Epithelial cell of proximal tubule (primary cell): ENCODE measurements around the gene INTS3. TPM values are rescaled to one million over a fixed set of nuclear protein-coding genes. Genes with fewer than 3 reads are reported as not detected.

Experiments
- DNase-seq: peaks from one replicate; pipeline ENCODE4 v3.0.0-alpha.2; 2011; ENCODE audit warnings: low read depth
- H3K4me3 ChIP-seq: 2 replicates; pipeline ENCODE4 v1.5.1; 2011; ENCODE audit warnings: low read depth, mild to moderate bottlenecking, low read length
- total RNA-seq: library from RNA; depleted of rRNA; stranded (reverse); fragments of >200 nt; gene quantifications from 2 replicates; pipeline ENCODE4 v1.2.3, GENCODE V29; 2015
- TF ChIP-seq, protein P1 (sequence below): conservative IDR thresholded peaks from 2 replicates; pipeline ENCODE4 v1.5.1; 2012; ENCODE audit warnings: low read depth, mild to moderate bottlenecking, low read length

Gene INTS3
- total RNA-seq, 1 donor from 2014 or later, result 30.3 TPM

DNA sequence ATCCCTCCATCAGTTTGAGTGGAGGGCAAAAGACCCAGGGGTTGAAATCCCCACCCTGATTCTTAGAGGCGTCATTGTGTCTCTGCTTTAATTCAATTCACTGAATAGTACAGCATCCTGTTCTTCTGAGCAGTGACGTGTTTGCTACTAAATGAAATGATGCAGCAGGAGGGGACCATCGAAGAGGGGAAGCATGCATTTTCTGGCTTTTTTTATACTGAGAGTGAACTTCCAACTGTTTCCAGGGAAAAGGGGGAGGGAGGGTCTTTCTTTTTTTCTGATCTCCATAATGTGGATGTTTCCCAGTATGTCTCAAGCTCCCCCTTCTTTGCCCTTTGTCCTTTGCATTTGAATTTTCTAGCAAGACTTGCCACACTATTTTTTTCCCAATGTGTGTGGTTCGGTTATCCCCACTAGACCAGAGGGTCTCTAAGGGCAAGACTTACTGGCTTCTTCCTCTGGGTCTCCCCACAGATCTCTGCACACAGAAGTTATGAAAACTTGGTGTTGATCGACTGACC, 2.7 kb downstream of the INTS3 start:
- no peak for DNase-seq
- no peak overlapping the region for H3K4me3 ChIP-seq
- TF ChIP-seq, protein P1, sequence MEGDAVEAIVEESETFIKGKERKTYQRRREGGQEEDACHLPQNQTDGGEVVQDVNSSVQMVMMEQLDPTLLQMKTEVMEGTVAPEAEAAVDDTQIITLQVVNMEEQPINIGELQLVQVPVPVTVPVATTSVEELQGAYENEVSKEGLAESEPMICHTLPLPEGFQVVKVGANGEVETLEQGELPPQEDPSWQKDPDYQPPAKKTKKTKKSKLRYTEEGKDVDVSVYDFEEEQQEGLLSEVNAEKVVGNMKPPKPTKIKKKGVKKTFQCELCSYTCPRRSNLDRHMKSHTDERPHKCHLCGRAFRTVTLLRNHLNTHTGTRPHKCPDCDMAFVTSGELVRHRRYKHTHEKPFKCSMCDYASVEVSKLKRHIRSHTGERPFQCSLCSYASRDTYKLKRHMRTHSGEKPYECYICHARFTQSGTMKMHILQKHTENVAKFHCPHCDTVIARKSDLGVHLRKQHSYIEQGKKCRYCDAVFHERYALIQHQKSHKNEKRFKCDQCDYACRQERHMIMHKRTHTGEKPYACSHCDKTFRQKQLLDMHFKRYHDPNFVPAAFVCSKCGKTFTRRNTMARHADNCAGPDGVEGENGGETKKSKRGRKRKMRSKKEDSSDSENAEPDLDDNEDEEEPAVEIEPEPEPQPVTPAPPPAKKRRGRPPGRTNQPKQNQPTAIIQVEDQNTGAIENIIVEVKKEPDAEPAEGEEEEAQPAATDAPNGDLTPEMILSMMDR, result no peak

DNA sequence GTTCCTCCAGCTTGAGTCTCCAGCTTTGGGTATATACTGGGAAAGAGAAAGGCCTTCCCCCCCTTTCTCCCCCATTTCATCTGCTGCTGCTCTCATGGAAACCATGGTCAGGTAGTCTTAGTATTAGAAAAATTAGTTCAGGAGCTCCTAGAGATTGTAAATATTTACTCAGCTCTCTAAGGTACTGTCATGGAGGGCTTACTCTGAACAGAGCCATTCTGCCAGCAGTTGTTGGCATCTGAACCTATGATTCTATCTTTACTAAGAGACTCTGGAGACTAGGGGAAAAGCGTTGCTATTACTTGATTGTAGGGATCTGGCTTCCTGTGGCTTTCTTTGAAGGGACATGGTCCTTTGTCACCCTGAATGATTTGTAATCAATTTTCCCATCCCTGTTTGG, 6.1 kb downstream of the INTS3 start:
- H3K4me3 ChIP-seq, result no peak overlapping the region
- TF ChIP-seq, protein P1, result no peak
- no peak for DNase-seq

DNA sequence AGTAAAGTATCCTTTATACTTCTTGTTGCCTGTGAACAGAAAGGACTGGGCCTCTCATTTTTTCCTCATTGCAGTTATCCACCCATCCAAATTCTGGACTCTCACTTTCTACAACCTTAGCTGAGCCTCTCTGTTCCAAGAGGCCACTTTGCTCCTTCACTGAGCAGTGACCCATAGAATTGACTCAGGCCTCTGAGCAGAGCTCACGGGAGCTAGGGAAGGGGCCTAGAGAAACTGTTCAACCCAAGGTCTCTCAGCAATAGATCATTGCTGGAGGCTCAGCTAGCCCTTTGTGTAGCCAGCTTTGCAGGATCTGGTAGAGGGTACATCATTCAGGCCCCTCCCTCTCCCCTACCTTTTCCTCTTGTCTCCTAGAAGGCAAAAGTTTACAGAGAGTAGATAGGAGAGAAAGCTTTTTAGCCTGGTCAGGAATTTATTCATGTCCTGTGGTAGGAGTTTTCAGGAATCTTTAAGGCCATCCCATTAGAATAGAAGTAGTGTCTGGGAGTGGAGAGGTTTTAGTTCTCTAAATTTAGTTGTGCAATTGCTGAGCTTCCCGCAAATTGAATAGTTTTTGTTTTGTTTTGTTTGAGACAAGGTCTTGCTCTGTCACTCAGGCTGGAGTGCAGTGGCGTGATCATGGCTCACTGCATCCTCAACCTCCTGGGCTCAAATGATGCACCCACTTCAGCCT, 6.7 kb downstream of the INTS3 start:
- TF ChIP-seq, protein P1, result no peak
- DNase-seq, result no peak
- H3K4me3 ChIP-seq, result no peak overlapping the region

DNA sequence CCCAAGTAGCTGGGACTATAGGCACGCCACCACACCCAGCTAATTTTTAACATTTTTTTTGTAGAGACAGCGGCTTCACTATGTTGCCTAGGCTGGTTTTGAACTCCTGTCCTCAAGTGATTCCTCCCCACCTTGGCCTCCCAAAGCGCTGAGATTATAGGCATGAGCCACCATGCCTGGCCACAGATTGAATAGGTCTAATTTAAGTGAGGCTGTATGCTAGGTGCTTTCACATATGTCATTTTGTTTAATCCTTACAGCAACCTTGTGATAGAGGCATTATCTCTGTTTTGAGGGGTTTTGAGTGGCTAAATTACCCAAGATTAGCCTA, 7.2 kb downstream of the INTS3 start:
- no peak overlapping the region for H3K4me3 ChIP-seq
- no peak for DNase-seq
- TF ChIP-seq, protein P1, result no peak

DNA sequence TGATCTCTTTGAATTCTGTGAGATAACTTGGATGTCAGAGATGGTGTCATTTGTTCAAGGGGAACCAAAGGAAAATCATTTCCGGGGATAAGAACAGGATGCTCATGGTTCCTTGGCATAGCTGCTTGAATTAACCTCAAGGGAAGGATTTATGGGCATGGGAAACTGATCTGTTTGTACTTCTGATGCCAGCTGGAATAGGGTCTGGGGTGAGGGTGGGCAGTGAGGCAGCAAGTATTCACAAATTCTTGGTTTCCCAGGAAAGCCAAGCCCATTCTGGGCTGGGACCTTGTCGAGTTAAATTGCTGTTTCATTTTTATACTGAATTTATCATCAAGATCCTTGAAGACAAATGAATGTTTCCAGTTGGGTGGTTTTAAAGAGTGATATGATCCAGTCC, 14.1 kb downstream of the INTS3 start:
- H3K4me3 ChIP-seq, result no peak overlapping the region
- no peak for DNase-seq
- TF ChIP-seq, protein P1, result no peak

DNA sequence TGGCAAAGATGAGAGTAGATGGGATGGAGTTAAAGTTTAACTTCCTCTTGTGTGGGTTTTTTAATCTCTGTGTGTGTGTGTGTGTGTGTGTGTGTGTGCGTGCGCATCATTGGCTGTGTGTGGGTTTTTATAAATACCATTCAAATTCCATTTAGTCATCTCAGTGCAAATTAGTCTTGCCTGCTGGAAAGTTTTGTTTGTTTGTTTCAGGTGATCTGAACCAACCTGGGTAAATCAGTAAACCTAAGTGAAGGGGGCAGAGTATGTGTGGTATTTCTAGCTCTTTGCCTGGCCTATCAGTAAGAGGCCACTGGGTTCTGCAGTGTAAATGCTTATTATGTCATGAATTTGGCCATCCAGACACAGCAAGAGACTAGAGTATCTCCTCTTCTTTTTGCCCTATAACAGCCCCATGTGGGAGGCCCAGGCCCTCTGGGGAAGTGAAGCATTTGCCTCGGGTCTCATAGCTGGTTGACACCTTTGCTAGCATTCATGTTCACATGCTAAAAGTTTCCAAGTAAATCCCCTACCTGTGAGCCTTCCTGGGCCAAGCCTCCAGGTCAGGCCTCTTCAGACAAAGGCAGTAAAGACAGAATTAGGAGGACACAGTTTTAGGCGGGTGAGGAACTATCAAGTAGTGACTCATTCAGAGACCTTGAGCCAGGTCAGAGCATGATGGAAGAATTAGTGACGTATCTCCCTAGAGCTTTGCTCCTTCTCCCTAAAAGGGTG, 14.7 kb downstream of the INTS3 start:
- TF ChIP-seq, protein P1, result no peak
- DNase-seq, result peak; percentile 99

DNA sequence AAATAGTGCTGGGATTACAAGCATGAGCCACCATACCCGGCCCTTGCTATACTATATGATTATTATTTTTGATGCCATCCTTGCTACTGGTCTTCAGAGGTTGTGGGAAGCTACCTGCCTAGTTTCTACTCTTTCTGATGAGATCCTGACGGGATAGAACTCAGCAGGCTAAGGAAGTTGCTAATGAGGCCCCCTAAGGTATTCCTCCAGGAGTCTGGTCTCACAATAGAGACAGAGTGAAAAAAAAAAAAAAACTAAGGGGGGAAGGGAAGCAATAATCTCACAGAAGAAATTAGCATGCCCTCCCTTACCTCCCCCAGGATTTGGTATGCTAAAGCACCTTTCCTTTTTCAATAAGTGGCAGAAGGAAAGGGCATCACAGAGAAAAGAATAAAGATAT, 17.6 kb downstream of the INTS3 start:
- TF ChIP-seq, protein P1, result no peak

More for the DNA sequence above, 14.7 kb downstream of the INTS3 start:
- no peak overlapping the region for H3K4me3 ChIP-seq

More for the DNA sequence above, 17.6 kb downstream of the INTS3 start:
- no peak overlapping the region for H3K4me3 ChIP-seq
- no peak for DNase-seq
